ENCODE measurements around the gene FBXL22.
A peak's percentile ranks its signal among the peaks of the same experiment; 100 is the strongest.

FBXL22 gene, protein sequence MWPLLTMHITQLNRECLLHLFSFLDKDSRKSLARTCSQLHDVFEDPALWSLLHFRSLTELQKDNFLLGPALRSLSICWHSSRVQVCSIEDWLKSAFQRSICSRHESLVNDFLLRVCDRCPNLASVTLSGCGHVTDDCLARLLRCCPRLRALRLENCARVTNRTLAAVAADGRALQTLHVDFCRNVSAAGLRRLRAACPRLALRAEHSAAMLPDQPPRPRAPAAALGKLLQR

DNA sequence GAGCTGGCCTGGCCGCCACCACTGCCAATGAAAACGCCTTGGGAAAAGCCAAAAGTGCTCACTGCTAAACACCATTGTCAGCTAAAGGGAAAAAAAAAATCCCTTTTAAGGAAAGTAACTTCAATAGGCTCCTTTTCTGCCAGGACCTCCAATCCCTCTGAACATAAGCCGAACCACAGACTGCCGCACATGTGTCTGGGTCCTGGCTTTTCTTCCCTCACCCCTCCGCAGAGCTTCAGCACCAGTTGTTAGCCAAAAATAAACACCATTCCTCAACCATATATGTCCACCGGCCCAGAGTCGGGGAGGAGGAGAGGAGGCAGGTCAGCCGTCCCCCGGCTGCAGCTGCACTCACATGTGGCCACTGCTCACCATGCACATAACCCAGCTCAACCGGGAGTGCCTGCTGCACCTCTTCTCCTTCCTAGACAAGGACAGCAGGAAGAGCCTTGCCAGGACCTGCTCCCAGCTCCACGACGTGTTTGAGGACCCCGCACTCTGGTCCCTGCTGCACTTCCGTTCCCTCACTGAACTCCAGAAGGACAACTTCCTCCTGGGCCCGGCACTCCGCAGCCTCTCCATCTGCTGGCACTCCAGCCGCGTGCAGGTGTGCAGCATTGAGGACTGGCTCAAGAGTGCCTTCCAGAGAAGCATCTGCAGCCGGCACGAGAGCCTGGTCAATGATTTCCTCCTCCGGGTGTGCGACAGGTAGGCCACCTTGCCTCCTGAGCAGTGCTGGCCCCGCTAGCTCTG lies at the start of gene FBXL22:
FBXL22 (plus strand) TSS at position 350 of the 753 bp plus-strand sequence; CDS start at position 356, 6 bp downstream.
- ChIA-PET POLR2A (ENCODE audit: low non-redundant PET) (no interaction called here), CTCF (interaction anchor here (1.0 kb wide), 1 partner anchor 24 kb away, joined by 3 read pairs; no protein-coding TSS in a partner anchor)
- no peak for DNase-seq (ENCODE audit: low spot score)
- TF ChIP-seq CTCF (conservative IDR thresholded peaks at IDR 0.05; ENCODE audit: low read depth): no peak
- H3K27ac ChIP-seq: peak within 1 kb of the TSS; percentile 83

- ChIA-PET POLR2A (ENCODE audit: low non-redundant PET) (no interaction called here), CTCF (interaction anchor here (0.7 kb wide), 1 partner anchor 149 kb away, joined by 3 read pairs; no protein-coding TSS in a partner anchor)
Measured at GRCh38 chr15:63551400-63551799, 45.8 kb upstream of the FBXL22 start.

DNA sequence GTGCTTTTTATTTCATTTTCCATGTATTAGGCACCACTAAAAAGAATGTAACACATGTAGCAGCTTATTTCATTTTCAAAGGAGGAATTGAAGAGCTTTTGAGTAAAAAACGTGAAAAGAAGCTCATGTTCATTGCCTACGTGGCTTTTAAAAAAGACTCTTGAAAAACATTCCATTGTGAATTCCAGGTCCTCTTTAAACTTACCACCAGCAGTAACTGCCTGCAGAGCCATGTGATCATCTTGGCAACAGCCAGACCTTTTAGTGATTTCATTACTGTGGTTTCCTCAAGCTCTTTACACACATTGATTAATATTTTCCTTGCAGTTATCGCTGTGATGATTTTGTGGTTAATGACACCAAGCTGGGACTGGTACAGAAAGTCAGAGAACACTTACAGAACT lies 43.8 kb upstream of the FBXL22 start:
- POLR2A ChIA-PET (ENCODE audit: low non-redundant PET): no interaction called here
- no peak for TF ChIP-seq CTCF (conservative IDR thresholded peaks at IDR 0.05; ENCODE audit: low read depth)
- no peak overlapping the region for H3K27ac ChIP-seq
- CTCF ChIA-PET: interaction anchor here (0.6 to 1.6 kb wide), 4 partner anchors 17 to 48 kb away, joined by 3 to 6 read pairs (median 3); no protein-coding TSS in a partner anchor
- DNase-seq (ENCODE audit: low spot score): peak; percentile 68

More at GRCh38 chr15:63551400-63551799, 45.8 kb upstream of the FBXL22 start:
- peak; percentile 14 for DNase-seq (ENCODE audit: low spot score)
- H3K27ac ChIP-seq: no peak overlapping the region
- no peak for TF ChIP-seq CTCF (conservative IDR thresholded peaks at IDR 0.05; ENCODE audit: low read depth)

GRCh38 chr15:63554337-63554927 lies 42.8 kb upstream of the FBXL22 start:
- CTCF ChIA-PET: interaction anchor here (1.6 kb wide), 1 partner anchor 45 kb away, joined by 6 read pairs; no protein-coding TSS in a partner anchor
- no peak overlapping the region for H3K27ac ChIP-seq
- DNase-seq (ENCODE audit: low spot score): no peak
- POLR2A ChIA-PET (ENCODE audit: low non-redundant PET): no interaction called here
- TF ChIP-seq CTCF (conservative IDR thresholded peaks at IDR 0.05; ENCODE audit: low read depth): no peak

DNA sequence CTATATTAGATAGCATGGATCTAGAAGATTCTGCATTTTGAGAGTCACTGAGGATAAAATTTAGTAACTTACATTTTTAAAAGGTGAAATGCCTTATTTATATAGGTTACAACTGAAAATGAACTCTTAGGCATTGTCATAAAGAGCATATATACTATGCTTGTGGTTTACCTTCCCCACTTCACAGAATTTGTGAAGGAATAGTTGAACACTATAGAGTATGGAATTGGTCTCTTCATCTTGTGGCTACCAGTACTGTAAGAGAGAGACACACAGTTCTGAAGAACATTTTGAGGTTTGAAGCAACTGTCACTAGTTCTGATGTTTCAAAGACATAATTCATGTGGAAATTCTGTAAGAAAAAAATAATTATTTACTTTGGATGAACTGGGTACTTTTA lies 41.7 kb upstream of the FBXL22 start:
- ChIA-PET POLR2A (ENCODE audit: low non-redundant PET) (no interaction called here), CTCF (no interaction called here)
- H3K27ac ChIP-seq: no peak overlapping the region
- no peak for DNase-seq (ENCODE audit: low spot score)
- TF ChIP-seq CTCF (conservative IDR thresholded peaks at IDR 0.05; ENCODE audit: low read depth): no peak

DNA sequence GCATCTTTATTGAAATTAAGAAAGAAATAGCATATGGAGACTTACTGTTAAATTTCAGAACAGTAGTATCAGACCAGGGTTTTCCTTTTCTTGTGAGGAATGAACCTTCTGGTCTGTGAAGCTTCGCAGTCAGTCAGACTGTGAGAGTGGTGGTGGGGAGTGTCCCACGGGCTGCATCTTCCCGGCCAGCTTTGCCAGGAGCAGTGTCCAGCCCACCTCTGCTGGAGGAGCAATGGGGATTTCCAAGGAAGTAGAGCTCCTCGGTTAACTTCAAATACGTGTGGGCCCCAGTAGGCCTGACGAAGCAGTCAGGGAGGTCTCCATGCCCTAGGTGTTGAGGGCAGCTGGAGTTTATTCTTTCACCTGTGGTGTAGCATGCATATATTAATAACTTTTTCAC lies 40.9 kb upstream of the FBXL22 start:
- ChIA-PET CTCF (no interaction called here), POLR2A (ENCODE audit: low non-redundant PET) (no interaction called here)
- no peak for TF ChIP-seq CTCF (conservative IDR thresholded peaks at IDR 0.05; ENCODE audit: low read depth)
- no peak overlapping the region for H3K27ac ChIP-seq
- no peak for DNase-seq (ENCODE audit: low spot score)

Data from RWPE1 (cell line).